ENCODE data around the gene NIM1K.
"Not testable (repeated sequence)": the region's sequence is repeated elsewhere in the genome, so short reads cannot be mapped to it uniquely, and the experiment has no call there.

NIM1K gene

DNA sequence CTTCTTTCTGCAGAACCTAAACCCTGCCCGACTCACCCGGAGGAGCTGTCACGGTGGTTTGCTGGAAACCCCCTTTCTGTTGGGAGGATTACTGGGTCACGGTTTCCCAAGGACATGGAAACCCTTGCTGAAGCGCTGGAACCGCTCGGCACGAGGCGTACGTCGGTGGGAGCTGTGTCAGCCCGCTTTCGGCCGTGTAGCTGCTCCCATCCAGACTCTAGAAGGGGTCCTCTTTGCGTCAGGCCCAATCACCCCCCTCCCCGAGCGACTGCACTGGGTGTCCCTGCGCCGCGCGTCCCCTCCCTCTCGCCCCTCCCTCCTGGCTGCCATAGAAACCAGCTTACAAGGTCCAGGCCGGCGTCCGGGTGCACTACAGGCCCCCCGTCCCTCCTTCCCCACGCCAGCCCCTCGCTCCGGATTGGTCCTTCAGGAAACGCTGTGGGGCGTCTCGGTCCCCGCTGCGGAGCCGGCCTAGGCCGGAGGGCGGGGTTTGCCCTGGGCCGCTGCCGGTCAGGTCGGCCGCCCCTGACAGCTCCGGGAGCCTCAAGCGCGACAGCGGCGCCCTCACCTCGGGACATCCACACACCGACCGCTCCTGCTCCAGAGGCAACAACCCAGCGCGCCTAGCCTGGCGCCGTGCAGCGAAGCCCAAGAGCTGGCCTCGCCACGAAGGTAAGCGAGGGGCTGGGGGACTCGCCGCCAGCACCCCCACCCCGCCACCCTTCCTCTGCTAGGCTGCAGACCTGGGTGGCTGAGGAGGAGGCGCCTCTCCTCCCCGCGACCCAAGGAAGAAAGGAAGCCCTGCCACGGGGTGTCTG lies at the start of gene NIM1K:
Gene NIM1K (plus strand): TSS at position 486 of the 818 bp plus-strand sequence. CDS start 53,551 bp downstream, outside the sequence.
- DNase-seq (ENCODE audit: low spot score), result no peak

GRCh38 chr5:43145071-43145470 lies 47.0 kb upstream of the NIM1K start:
- DNase-seq (ENCODE audit: low spot score), result no peak

DNA sequence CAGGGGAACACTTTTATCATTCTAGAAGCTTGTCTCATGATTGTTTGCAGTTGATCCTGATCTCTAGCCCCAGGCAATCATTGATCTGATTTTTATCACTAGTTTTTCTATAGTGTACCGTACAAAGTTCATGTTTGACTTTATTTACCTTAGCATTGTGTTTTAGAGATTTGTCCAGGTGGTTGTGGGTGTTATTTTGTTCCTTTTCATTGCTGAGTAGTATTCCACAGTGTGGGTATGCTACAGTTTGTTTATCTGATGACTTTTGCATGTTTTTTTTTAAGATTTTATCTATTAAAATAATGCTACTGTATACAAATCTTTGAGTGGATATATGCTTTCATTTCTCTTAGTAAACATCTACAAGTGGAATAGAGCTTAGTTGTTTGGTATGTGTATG lies 45.1 kb upstream of the NIM1K start:
- DNase-seq (ENCODE audit: low spot score), result no peak

DNA sequence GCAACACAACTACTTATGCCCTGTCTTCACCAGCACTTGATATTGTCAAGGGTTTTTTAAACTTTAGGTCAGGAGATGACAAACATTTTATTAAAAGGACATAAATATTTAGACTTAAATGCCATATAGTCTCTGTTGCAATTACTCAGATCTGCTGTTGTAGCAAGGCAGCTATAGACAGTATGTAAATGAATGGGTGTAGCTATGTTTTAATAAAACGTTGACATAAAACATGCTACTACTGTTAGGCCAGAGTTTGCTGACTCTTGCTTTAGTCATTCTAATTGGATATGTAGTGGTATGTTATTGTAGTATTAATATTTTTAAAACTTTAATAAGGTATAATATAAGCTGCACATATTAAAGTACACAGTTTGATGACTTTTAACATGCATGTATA lies 43.6 kb upstream of the NIM1K start:
- DNase-seq (ENCODE audit: low spot score), result no peak

DNA sequence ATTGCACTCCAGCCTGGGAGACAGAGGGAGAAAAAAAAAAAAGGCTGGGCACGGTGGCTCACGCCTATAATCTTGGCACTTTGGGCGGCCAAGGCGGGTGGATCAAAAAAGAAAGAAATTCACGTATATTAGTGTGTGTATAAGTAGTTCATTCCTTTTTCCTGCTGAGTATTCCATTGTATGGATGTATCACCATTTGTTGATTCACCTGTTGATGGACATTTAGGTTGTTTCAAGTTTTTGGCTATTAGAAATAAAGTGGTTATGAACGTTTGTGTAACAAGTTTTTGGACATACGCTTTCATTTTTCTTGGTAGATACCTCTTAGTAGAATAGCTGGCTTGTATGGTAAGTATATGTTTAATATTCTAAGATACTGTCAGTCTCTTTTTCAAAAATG lies 42.8 kb upstream of the NIM1K start:
- DNase-seq (ENCODE audit: low spot score), result no peak

GRCh38 chr5:43150075-43150474 lies 42.0 kb upstream of the NIM1K start:
- no peak for DNase-seq (ENCODE audit: low spot score)

DNA sequence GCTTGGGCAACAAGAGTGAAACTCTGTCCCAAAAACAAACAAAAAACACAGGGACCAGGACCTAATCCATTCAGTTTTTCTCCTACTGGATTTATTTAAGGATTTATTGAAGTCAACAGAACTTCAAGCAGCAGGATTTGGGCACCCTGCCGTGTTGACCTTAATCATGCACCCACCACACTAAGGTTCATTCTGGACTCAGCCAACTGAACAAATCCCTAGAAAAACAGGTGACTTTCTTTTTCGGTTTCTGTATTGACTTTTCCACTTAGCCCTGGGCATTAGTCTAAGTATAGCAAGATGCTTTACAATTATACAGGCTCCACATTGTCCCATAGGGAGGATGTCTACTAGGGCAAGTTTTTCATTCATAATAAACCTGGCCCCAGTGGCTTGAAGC lies 41.3 kb upstream of the NIM1K start:
- DNase-seq (ENCODE audit: low spot score), result no peak

DNA sequence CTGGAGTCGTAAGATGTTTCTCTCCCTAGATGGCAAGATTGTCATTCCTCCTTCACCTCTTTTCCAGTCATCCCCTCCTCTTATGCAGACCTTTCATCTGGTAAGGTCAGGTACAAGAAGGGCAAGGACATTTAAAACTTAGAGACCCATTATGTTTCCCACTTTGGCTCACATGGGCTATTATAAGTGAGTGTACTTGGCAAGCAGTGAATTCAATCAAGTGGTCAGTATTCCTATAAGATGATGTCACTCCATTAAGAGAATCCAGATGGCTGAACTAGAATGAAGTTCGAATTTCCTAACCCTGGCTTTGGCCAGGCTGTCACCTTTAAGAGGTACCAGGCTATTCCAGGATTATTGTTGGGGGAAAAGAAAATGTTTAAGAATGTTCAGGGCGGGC lies 39.1 kb upstream of the NIM1K start:
- no peak for DNase-seq (ENCODE audit: low spot score)

- no peak for DNase-seq (ENCODE audit: low spot score)
Observed at GRCh38 chr5:43154469-43154868, 37.6 kb upstream of the NIM1K start.

- no peak for DNase-seq (ENCODE audit: low spot score)
Observed at GRCh38 chr5:43155394-43156096, 36.5 kb upstream of the NIM1K start.

GRCh38 chr5:43156388-43156787 lies 35.6 kb upstream of the NIM1K start:
- no peak for DNase-seq (ENCODE audit: low spot score)

DNA sequence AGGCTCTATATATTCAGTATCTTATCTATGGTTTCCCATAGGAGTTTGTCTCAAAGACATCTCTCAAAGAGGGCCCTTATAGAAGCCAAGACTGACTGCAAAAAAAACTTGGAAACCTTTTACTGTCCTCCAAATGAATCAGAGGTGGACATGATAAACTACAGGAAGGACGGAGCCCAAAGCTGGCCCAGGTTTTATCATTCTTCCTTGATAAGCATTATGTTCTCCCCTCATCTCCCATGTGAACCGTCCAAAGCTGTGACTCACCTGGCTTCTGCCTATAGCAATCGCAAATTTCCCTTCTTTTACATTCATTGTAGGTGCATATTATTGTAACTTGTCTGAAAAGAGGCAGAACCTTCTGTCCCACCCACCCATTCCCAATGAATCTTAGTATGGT lies 35.0 kb upstream of the NIM1K start:
- DNase-seq (ENCODE audit: low spot score), result no peak

- no peak for DNase-seq (ENCODE audit: low spot score)
Observed at GRCh38 chr5:43161244-43161643, 30.8 kb upstream of the NIM1K start.

DNA sequence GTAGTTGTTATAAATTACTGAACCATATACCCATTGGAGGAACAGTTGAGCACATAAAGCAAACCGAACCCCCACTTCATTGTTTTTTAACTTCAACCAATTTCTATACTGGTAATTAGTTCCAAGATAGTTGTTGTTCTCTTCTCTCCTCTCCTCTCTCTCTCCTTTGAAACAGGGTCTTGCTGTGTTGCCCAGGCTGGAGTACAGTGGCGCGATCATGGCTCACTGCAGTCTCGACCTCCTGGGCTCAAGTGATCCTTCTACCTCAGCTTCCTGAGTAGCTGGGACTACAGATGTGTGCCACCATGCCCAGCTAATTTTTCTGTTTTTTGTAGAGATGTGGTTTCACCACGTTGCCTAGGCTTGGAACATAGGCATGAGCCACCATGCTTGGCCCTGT lies 27.2 kb upstream of the NIM1K start:
- DNase-seq (ENCODE audit: low spot score), result not testable (repeated sequence)

DNA sequence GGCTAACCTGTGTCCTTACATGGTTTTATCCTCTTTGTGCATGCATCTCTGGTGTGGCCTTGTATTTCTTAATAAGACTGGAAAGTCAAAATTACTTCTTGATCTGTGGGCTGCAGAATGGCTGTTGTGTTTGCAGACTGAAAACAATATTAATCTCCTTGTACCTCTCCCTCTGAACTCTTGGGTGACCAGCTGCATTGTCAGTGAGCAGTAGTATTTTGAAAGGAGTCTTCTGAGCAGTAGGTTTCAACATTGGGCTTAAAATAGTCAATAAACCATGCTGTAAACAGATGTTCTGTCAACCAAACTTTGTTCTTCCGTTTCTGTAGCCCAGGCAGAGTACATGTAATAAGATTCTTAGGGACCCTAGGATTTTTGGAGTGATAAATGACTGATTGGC lies 26.7 kb upstream of the NIM1K start:
- no peak for DNase-seq (ENCODE audit: low spot score)

GRCh38 chr5:43168175-43168574 lies 23.9 kb upstream of the NIM1K start:
- DNase-seq (ENCODE audit: low spot score), result no peak

- DNase-seq (ENCODE audit: low spot score), result no peak
Observed at GRCh38 chr5:43171451-43171850, 20.6 kb upstream of the NIM1K start.

- DNase-seq (ENCODE audit: low spot score), result no peak
Observed at GRCh38 chr5:43171926-43172325, 20.1 kb upstream of the NIM1K start.

- no peak for DNase-seq (ENCODE audit: low spot score)
Observed at GRCh38 chr5:43172779-43173178, 19.2 kb upstream of the NIM1K start.

DNA sequence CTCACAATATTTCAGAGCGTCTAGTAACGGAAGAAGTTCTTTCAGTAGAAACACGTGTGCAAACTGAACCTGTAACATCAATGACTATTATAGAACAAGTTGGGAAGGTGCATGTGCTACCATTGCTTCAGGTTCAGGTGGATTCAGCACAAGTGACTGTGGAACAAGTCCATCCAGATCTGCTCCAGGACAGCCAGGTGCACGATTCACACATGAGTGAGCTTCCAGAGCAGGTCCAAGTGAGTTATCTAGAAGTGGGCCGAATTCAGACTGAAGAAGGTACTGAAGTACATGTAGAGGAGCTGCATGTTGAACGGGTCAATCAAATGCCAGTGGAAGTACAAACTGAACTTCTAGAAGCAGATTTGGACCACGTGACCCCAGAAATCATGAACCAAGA lies 17.4 kb upstream of the NIM1K start:
- no peak for DNase-seq (ENCODE audit: low spot score)

DNA sequence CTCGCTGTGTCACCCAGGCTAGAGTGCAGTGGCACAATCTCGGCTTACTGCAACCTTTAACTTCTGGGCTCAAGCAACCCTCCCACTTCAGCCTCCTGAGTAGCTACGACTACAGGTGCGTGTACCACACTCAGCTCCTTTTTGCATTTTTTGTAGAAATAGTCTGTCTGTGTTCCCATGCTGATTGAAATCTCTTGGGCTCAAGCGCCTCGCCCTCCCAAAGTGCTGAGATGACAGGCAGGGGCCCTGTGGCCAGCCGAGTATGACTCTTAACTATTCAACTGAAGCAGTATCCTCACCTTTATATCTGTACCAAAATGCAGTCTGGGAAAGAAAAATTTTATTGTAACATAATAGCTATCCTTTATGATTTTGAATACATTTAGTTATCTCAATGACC lies 12.2 kb upstream of the NIM1K start:
- no peak for DNase-seq (ENCODE audit: low spot score)

DNA sequence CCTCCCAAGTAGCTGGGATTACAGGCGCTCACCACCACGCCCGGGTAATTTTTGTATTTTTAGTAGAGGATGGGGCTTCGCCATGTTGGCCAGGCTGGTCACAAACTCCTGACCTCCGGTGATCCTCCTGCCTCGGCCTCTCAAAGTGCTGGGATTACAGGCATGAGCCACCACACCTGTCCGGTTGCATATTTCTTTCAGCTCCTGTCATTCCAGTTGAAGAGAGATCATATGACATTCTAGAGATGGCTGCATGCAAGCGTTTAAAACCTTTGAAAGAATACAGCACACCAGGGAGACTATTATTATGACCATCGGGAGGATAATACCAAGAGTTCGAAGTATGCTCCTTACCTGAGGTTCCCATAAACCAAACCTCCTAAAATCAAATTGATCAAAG lies 9.6 kb upstream of the NIM1K start:
- DNase-seq (ENCODE audit: low spot score), result no peak

DNA sequence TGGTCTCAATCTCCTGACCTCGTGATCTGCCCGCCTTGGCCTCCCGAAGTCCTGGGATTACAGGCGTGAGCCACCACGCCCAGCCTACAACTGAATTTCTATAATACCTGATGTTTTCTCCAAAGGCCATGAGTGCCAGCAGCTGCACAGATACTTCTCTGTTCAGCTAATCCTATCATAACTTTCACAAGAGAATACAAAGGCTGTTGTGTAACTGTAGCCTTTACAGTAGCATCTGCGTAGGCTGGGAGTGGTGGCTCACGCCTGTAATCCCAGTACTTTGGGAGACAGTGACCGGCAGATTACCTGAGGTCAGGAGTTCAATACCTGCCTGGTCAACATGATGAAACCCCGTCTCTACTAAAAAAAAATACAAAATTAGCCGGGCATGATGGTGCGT lies 8.9 kb upstream of the NIM1K start:
- DNase-seq (ENCODE audit: low spot score), result not testable (repeated sequence)

All from LoVo (cell line).